ENCODE results near the gene PPM1H. TPM values are rescaled to one million over a fixed set of nuclear protein-coding genes. Genes with fewer than 3 reads are reported as not detected.

PPM1H gene
- total and polyA plus RNA-seq, 2 of the 8 experiments (the other 6 are each of a cell fraction or from before 2014, with no cell fraction given): 16.4 to 36.1 TPM

- H3K27ac ChIP-seq (ENCODE audit: low read depth, low read length): no peak overlapping the region
- no peak overlapping the region for H2BK12ac ChIP-seq (ENCODE audit: low read depth, low read length)
- no peak overlapping the region for H3K18ac ChIP-seq (ENCODE audit: extremely low read depth, low read length)
- H3K27me3 ChIP-seq (replicated peaks in 1 of 4; ENCODE audit: control insufficient read depth in 3 of 4, extremely low read depth in 1 of 4, insufficient read depth in 3 of 4, low read length in 3 of 4): no peaks in the 10 kb centered on the region
- no peak overlapping the region for H3K4me3 ChIP-seq (ENCODE audit: extremely low read depth in 1 of 4, insufficient read depth in 2 of 4, low read depth in 3 of 4, low read length in 4 of 4)
- no peaks in the 10 kb centered on the region for H3K36me3 ChIP-seq (ENCODE audit: control insufficient read depth in 2 of 4, insufficient read depth in 4 of 4, low read length in 3 of 4)
- no peak overlapping the region for H4K91ac ChIP-seq (replicated peaks; ENCODE audit: insufficient read length, low read length)
- H4K8ac ChIP-seq (ENCODE audit: extremely low read depth, insufficient read depth, low read length): no peak overlapping the region
- no peak overlapping the region for H2BK15ac ChIP-seq (ENCODE audit: low read length)
- H3K14ac ChIP-seq (ENCODE audit: insufficient read length): no peak overlapping the region
- no peaks in the 10 kb centered on the region for H3K79me2 ChIP-seq (ENCODE audit: control insufficient read depth in 1 of 2, insufficient read depth in 2 of 2, low read length in 2 of 2)
- no peak for FAIRE-seq
- no peak overlapping the region for H3K56ac ChIP-seq (replicated peaks; ENCODE audit: insufficient read length, low read depth, low read length)
- no peaks in the 10 kb centered on the region for H3K79me1 ChIP-seq (ENCODE audit: low read depth, low read length)
- H2BK20ac ChIP-seq (ENCODE audit: low read length): no peak overlapping the region
- TF ChIP-seq KDM1A (IDR thresholded peaks at IDR 0.05; ENCODE audit: borderline replicate concordance, low read length) (peak; percentile 78), EGR1 (IDR thresholded peaks at IDR 0.05; ENCODE audit: borderline replicate concordance, low read depth, low read length) (no peak), HDAC2 (IDR thresholded peaks at IDR 0.05; ENCODE audit: borderline replicate concordance in 1 of 2, low read depth in 2 of 2, low read length in 2 of 2) (peak in 1 of 2 experiments; percentile 79; a peak in 1 of 4 replicates)
- WGBS, 2 experiments (ENCODE audit: extremely low coverage in 1 of 2, insufficient coverage in 1 of 2, insufficient read length in 1 of 2, insufficient replicate concordance in 2 of 2, low coverage in 1 of 2, low lambda C conversion rate in 2 of 2, missing lambda C conversion rate in 1 of 2): 76% methylated on average over 2 of the region's 2 CpGs; no CpG with 5 or more reads in 1 of the 2 experiments
- no peak overlapping the region for H3K9ac ChIP-seq (replicated peaks in 1 of 4; ENCODE audit: extremely low read depth in 1 of 4, low read depth in 3 of 4, low read length in 3 of 4)
- H3K4ac ChIP-seq (replicated peaks; ENCODE audit: insufficient read length, low read depth, low read length): no peak overlapping the region
- no peak overlapping the region for H2AFZ ChIP-seq (ENCODE audit: low read length)
- H2BK120ac ChIP-seq (replicated peaks; ENCODE audit: low read depth, low read length): no peak overlapping the region
- no peaks in the 10 kb centered on the region for H3K9me3 ChIP-seq (ENCODE audit: insufficient read depth in 2 of 2, low read depth in 1 of 2, low read length in 1 of 2)
- H4K20me1 ChIP-seq (replicated peaks in 1 of 2; ENCODE audit: control insufficient read depth in 1 of 2, insufficient read depth in 2 of 2, low read length in 2 of 2): peaks cover 0 to 2% of the 10 kb centered on the region in 2 experiments
- H2BK5ac ChIP-seq (ENCODE audit: low read depth, low read length): no peak overlapping the region
- DNase-seq (ENCODE audit: low read depth in 1 of 2, low spot score in 2 of 2): no peak
- H3K4me2 ChIP-seq (ENCODE audit: insufficient read depth in 1 of 2, low read depth in 2 of 2, low read length in 2 of 2): no peak overlapping the region
- no peak overlapping the region for H2AK5ac ChIP-seq (ENCODE audit: low read depth, low read length)
- H3K23ac ChIP-seq (ENCODE audit: insufficient read length): no peak overlapping the region
- H3K4me1 ChIP-seq (replicated peaks in 1 of 4; ENCODE audit: control insufficient read depth in 3 of 4, insufficient read depth in 4 of 4, low read length in 3 of 4): peaks cover 5 to 14% (median 11%) of the 10 kb centered on the region in 4 experiments; a peak in 6 of 7 replicates
- no peaks in the 10 kb centered on the region; the same call in 1 of the 2 replicates for H3K23me2 ChIP-seq (ENCODE audit: low read depth, low read length)
- no peak overlapping the region for H4K5ac ChIP-seq (ENCODE audit: insufficient read length, low read depth, low read length)
- ChIA-PET CTCF (ENCODE audit: partially characterized antibody) (interaction anchor here (0.6 to 1.4 kb wide), 4 partner anchors 19 to 334 kb away, joined by 3 to 4 read pairs (median 3); no protein-coding TSS in a partner anchor), POLR2A (ENCODE audit: partially characterized antibody) (no interaction called here)
Measured at GRCh38 chr12:62771828-62772227, 163.1 kb downstream of the PPM1H start.
